ENCODE data around the gene ERC2.

Gene ERC2

DNA sequence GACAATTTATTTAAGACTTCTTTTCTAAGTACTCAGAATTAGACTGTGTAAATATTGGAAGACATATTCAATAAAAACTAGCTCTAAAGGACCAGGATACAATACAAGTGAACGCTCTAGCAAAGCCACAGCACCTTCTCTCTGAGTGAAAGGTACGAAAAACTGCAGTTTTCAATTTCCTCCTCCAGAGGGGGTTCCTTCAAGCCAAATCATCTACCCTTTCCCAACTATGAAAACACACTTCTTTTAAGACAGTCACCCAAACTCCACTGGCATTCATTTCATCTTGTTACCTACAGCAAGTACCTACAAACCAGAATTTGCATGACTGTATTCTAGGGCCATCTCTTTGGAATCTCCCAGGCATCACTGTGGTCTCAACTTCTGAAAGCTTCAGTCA, 165.8 kb downstream of the ERC2 start:
- no peak overlapping the region for H3K4me3 ChIP-seq (replicated peaks; ENCODE audit: low read depth, low read length)
- no peak for DNase-seq (ENCODE audit: extremely low read depth, low read depth)
- TF ChIP-seq, protein P1, sequence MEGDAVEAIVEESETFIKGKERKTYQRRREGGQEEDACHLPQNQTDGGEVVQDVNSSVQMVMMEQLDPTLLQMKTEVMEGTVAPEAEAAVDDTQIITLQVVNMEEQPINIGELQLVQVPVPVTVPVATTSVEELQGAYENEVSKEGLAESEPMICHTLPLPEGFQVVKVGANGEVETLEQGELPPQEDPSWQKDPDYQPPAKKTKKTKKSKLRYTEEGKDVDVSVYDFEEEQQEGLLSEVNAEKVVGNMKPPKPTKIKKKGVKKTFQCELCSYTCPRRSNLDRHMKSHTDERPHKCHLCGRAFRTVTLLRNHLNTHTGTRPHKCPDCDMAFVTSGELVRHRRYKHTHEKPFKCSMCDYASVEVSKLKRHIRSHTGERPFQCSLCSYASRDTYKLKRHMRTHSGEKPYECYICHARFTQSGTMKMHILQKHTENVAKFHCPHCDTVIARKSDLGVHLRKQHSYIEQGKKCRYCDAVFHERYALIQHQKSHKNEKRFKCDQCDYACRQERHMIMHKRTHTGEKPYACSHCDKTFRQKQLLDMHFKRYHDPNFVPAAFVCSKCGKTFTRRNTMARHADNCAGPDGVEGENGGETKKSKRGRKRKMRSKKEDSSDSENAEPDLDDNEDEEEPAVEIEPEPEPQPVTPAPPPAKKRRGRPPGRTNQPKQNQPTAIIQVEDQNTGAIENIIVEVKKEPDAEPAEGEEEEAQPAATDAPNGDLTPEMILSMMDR (IDR thresholded peaks at IDR 0.05; ENCODE audit: low read depth, low read length, missing control alignments): peak; percentile 36

- H3K4me3 ChIP-seq (replicated peaks; ENCODE audit: low read depth, low read length): no peak overlapping the region
- DNase-seq (ENCODE audit: extremely low read depth, low read depth): no peak
- TF ChIP-seq, protein P1 (IDR thresholded peaks at IDR 0.05; ENCODE audit: low read depth, low read length, missing control alignments): no peak
These were observed 170.9 kb downstream of the ERC2 start for GRCh38 chr3:56297281-56297840.

GRCh38 chr3:56296361-56296760, 171.9 kb downstream of the ERC2 start:
- H3K4me3 ChIP-seq (replicated peaks; ENCODE audit: low read depth, low read length): no peak overlapping the region
- TF ChIP-seq, protein P1 (IDR thresholded peaks at IDR 0.05; ENCODE audit: low read depth, low read length, missing control alignments): no peak
- no peak for DNase-seq (ENCODE audit: extremely low read depth, low read depth)

GRCh38 chr3:56295161-56295560, 173.1 kb downstream of the ERC2 start:
- no peak overlapping the region for H3K4me3 ChIP-seq (replicated peaks; ENCODE audit: low read depth, low read length)
- DNase-seq (ENCODE audit: extremely low read depth, low read depth): no peak
- TF ChIP-seq, protein P1 (IDR thresholded peaks at IDR 0.05; ENCODE audit: low read depth, low read length, missing control alignments): no peak

- no peak overlapping the region for H3K4me3 ChIP-seq (replicated peaks; ENCODE audit: low read depth, low read length)
- TF ChIP-seq, protein P1 (IDR thresholded peaks at IDR 0.05; ENCODE audit: low read depth, low read length, missing control alignments): no peak
- no peak for DNase-seq (ENCODE audit: extremely low read depth, low read depth)
These were observed 174.0 kb downstream of the ERC2 start for GRCh38 chr3:56294286-56294685.

- TF ChIP-seq, protein P1 (IDR thresholded peaks at IDR 0.05; ENCODE audit: low read depth, low read length, missing control alignments): no peak
- DNase-seq (ENCODE audit: extremely low read depth, low read depth): no peak
- no peak overlapping the region for H3K4me3 ChIP-seq (replicated peaks; ENCODE audit: low read depth, low read length)
These were observed 176.3 kb downstream of the ERC2 start for GRCh38 chr3:56291953-56292352.

- TF ChIP-seq, protein P1 (IDR thresholded peaks at IDR 0.05; ENCODE audit: low read depth, low read length, missing control alignments): no peak
- DNase-seq (ENCODE audit: extremely low read depth, low read depth): no peak
- H3K4me3 ChIP-seq (replicated peaks; ENCODE audit: low read depth, low read length): no peak overlapping the region
These were observed 177.0 kb downstream of the ERC2 start for GRCh38 chr3:56291244-56291680.
